Ramos (cell line): ENCODE data around the gene NSL1.
"Not testable (repeated sequence)": the region's sequence is repeated elsewhere in the genome, so short reads cannot be mapped to it uniquely, and the experiment has no call there.

Experiments
- in situ Hi-C: fragments of 300-500 bp; cut with MboI; formaldehyde crosslinking; loops from one replicate; pipeline ENCODE4 v1.14.3; 2022; ENCODE audit warnings: low sequenced_read_pairs; ENCODE audit not compliant: unreplicated experiment

Gene NSL1

DNA sequence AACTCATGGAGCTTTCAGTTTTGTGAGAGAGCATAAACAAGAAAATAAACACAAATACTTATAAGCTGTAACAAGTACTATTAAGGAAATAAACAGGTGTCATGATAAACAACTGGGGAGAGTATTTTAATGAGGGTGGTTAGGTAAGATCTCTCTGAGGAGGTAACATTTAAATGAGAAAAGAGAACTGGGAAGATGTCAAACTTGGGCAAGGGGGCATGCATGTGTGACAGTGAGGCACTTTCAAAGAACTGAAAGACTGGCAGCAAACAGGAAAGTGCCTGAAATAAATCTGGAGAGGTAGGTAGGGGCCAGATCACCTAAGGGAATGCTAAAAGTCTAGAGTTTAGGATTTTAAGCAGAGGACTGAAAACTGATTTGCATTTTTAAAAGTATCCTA, 37.8 kb downstream of the NSL1 start:
- in situ Hi-C loops = no loop called here

DNA sequence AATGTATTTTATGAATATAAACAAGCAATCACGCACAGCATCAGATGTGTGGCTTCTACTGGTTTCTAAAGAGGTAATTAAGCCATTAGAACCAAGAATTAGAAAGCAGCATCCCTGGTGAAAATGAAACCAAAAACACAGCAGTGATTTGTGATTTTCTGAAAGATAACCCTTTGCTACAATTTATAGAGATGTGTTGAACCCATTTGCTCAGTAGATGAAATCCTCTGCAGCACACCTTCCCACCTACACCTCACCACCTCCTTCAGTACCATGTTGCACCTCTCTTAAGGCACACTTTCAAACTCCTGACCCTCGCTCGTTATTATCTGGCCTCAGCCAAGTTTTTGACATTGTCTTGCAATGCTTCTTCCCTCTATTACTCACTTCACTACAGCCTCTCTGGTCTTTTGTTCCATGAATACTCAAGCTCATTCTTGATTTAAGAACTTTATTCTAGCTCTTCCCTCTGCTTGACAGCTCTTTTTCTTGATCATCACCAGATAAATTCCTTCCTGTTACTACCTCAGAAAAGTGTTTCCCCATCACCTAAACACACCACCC, 38.6 kb downstream of the NSL1 start:
- in situ Hi-C loops = no loop called here

DNA sequence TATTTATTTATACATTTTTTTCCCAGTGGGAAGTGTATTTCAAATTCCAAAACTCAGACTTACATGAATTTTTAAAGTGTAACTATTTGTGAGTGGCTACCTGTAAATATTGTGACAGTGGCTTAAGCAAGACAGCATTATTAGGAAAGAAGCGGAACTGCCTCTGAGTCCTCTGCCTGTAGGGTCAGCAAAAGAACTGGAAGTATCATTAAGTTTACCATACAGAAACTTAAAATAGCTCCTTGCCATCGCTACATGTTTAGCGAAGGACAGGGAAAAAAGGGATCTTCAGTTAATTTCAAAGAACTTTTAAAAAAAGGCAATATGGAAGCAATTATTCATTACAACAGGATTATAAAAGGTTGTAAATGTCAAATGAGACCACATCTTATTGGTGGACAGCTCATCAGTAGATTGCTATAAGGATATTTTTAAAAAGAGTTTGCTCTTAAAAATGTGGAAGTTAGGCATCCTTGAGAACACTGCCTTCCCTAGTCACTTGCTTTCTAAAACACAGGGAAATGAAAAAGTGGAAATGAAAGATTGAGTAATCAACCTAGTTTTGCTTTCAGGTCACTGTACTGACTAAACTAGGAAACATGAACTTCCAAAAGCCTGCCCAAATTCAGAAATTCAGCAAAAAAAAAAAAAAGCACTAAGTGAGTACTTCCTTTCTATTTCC, 39.2 kb downstream of the NSL1 start:
- in situ Hi-C loops = no loop called here

DNA sequence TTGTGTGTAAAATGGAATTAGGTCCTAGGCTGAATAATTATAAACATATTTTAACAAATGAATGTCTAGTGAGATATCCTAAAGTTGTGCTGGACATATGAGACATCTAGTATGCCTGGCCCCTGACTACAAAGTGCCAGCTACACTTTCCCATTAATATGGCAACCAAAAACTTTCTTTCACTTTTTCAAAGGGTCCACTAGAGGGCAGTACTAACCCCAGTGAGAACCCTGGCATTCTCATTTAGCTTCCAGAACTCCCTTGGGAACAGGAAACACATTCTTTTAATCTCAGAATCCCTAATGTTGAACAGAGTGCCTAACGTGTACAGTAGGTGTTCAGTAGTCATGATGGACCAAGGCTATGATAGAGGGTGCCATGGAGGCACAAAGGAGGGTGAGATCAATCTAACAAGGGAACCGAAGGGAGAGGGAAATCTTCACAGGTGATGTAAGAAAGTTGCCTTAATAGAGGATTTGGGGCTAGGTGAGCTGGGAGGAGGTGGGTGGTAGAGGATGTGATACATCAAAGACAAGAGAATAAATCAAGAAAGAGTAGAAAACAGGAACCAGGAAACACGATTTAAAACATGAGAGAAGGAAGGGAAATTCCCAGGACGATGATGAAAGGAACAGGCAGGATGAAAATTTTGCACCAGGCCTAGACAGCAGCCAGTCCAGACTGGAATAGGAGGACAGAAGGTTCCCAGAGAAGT, 41.6 kb downstream of the NSL1 start:
- in situ Hi-C loops = no loop called here

DNA sequence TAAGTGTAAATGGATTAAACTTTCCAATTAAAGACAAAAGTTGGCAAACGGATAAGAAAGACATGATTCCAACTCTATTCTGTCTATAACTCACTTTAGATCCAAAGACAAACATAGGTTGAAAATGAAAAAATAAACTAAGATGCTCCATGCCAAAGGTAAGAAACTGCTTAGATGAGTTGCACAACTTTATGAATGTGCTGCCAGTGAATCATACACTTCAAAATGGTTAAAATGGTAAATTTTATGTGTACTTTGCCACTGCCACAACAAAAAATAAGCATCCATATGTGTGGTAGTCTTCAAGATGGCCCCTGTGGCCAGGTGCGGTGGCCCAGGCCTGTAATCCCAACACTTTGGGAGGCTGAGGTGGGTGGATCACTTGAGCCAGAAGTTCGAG, 45.0 kb downstream of the NSL1 start:
- in situ Hi-C loops = no loop called here

- in situ Hi-C loops = no loop called here
Observed at GRCh38 chr1:212745303-212745702, 46.3 kb downstream of the NSL1 start.

DNA sequence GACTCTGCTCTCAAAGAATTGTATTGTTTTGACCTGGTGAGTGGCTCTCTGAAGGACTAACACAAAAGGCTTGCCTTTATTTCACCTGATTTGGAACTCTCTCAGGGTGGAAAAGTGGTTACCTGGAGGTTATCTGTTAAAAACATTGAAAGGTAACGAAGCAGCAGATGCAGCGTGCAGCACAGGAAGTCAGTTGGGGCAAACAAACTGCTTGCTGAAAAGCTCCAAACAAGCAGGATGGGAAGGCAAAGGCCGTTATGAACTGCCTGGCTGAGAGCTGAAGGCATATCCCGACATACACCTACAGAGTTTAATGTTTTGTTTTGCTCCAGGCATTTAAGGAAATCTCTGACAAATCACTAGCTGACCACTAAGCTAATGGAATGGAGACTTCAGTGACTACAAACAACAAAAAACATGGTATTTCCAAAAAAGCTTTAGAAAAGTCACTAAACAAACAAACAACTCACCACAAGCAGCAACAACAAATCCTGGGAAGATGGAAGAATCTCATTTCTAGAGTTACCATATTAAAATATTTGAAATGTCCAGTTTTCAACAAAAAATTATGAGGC, 47.6 kb downstream of the NSL1 start:
- in situ Hi-C loops = no loop called here

DNA sequence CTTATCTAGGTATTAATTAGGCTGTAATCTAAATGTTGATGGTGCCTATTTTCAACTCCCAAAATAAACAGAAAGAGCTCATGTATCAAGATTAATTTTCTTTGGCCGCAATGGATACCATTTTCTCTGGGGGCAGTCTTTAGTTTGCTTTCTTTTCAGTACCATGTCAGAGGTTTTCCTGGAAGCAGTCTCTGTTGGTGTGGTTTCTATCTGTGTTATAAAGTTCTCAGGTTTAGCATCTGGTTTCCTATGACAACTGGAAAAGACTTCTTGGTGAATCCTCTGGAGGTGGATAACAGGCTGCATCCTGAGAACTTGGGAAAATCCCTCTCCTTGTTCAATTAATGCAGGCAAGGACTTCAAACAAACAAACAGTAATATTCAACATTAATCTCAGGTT, 53.2 kb downstream of the NSL1 start:
- in situ Hi-C loops = no loop called here

GRCh38 chr1:212737559-212737958, 54.0 kb downstream of the NSL1 start:
- in situ Hi-C loops = no loop called here

DNA sequence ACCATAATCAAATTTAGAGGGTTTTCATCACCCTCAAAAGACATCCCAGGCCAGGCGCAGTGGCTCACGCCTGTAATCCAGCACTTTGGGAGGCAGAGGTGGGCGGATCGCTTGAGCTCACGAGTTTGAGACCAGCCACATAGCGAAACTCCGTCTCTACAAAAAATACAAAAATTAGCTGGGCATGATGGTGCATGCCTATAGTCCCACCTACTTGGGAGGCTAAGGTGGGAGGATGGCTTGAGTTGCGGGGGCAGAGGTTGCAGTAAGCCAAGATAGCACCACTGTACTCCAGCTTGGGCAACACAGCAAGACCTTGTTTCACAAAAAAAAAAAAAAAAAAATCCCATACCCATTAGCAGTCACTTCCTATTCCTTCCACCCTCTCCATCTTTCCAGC, 58.5 kb downstream of the NSL1 start:
- in situ Hi-C loops = no loop called here

- in situ Hi-C loops = no loop called here
Observed at GRCh38 chr1:212731630-212732029, 59.9 kb downstream of the NSL1 start.

DNA sequence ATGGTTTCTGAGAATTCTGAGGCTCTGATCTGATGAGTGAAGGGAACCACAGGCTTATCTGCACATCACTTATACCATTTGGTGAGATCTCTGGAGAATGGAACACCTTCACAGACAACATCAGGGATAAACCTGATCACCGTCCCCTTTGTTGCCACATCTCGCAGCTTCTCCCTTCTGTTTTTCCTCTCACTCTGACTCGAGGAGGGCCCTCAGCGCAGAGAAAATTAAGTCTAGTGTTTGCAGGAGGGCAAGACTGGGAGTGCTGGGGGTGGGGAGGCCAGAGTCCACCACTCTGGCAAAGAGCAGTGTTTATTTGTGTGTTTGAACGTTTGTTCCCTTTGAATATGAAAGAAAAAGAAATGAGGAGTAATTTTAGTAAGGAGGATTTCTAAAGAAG, 63.0 kb downstream of the NSL1 start:
- in situ Hi-C loops = no loop called here

DNA sequence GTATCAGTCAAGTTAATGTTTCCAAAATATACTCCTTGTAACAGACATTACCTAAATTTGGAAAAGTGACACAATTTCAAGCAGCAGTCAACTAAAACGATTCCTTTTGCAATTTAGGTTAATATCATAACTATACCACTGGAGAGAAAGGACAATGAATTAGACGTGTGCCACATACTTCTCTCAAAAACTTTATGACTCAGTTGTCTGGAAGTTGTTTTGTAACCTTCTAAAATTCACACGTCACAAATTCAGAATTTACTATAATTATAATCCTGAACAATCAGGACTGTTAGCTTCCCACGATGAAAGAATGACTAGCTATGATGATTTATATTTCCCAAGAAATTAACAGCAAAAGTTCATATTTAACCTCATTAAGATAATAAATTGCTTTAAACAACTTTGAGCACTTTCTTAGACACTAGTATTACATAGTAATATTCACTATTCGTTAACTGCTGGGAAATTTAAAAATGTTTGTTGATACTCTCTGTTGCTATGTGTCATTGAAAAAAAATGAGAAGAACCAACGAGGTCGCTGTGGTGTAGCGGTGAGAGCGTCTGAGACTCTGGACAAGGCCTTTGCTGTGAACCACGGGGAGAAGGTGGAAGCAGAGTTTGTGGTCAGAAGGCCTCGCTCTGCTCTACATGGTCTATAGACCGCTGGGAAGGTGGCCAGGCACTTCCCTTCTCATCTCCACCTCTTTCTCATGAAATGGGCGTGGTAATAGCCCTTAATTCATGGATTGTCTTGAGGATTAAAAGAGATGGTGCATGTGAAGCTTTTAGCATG, 64.0 kb downstream of the NSL1 start:
- in situ Hi-C loops = no loop called here

GRCh38 chr1:212724679-212725078, 66.9 kb downstream of the NSL1 start:
- in situ Hi-C loops = not testable (repeated sequence)

DNA sequence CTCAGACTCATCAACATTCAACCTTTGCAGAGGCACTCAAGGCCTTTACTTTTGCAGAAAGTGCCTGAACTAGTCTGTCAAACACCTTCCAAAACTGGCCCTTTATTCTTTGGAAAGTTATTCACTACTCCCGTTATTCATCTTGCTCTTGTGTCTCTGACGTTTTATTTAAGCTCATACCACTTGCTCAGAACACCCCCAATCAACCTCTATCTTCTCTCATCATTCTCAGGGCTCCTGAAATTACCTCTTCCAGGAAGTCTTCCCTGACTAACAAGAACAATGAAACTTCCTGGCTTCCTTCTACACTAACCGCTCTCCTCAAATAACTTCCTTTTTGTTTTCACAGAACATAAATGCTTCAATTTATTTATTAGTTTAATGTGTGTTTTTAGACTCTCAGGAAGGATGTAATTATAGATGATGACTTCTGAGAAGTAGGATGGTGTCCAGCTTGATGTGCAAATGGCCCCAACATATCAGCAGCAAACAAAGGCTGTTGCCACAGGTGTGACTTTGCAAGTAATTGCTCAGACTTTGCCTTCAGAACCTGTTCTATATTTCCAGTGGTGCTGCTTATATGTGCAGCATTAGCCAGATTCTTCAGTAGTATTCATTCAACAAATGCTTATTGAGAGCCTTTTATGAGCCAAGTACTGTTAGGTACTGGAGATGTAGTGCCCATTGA, 69.2 kb downstream of the NSL1 start:
- in situ Hi-C loops = no loop called here

DNA sequence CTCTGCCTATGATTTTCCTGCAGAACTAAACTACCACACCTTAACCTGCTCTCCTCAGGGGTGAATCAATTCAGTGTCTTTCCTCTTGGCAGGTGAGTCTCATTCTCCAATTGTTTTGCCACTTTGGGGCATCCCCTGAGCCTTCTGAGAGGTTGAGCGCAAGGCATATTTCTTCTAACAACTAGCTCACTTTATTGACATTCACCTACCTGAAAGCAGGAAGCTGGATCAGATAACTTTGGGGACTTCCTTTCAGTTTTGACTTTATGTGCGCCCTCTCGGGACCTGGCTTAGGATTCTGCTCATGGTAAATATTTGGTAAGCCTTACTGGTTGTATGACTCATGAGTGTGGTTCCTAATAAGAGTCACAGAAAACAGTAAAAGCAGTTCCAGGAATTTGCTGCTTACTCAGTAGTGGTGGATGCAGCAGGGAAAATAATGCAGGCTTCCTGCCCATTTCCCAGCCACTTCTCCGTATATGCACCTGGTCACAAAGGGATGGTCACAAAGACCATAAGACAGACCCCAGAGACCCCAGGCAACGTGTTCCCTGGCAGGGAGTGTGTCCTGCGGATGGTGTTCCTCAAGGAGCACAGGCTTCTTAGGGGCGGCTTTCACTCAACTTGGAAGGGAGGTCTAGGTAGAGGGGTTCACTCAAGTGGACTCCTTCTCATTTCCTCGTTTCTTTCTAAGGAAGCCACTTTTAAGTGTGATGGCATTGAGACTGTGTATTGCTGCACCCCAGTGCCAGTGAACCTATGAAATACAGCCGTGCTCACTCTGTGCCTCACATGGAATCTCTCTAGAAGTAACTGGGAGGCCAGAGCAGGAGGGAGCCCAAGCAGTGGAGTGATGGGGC, 70.0 kb downstream of the NSL1 start:
- in situ Hi-C loops = no loop called here

DNA sequence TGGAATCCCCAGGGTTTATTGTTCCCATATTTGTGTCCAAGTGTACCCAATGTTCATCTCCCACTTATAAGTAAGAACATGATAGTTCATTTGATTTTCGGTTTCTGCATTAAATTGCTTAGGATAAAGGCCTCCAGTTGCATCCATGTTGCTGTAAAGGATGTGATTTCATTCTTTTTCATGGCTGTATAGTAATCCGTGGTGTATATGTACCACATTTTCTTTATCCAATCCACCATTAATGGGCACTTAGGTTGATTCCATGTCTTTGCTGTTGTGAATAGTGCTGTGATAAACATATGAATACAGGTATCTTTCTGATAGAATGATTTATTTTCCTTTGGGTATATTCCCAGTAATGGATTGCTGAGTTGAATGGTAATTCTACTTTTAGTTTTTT, 71.9 kb downstream of the NSL1 start:
- in situ Hi-C loops = no loop called here

GRCh38 chr1:212718499-212718898, 73.1 kb downstream of the NSL1 start:
- in situ Hi-C loops = no loop called here

DNA sequence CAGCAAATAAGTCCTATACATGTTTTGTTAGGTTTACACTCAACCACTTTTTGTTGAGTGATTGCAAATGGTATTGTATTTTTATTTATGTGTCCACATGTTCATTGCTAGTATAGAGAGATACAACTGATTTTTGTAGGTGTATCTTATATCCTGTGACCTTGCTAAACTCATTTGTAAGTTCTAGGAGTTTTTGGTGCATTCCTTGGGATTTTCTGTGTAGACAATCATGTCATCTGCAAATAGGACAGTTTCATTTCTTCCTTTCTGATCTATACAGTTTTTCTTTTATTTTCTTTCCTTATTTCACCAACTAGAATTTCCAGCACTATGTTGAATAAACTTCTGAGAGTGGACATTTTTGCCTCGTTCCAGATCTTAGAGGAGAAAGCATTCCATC, 75.4 kb downstream of the NSL1 start:
- in situ Hi-C loops = no loop called here
